ENCODE measurements around the gene AHR.

Gene AHR

DNA sequence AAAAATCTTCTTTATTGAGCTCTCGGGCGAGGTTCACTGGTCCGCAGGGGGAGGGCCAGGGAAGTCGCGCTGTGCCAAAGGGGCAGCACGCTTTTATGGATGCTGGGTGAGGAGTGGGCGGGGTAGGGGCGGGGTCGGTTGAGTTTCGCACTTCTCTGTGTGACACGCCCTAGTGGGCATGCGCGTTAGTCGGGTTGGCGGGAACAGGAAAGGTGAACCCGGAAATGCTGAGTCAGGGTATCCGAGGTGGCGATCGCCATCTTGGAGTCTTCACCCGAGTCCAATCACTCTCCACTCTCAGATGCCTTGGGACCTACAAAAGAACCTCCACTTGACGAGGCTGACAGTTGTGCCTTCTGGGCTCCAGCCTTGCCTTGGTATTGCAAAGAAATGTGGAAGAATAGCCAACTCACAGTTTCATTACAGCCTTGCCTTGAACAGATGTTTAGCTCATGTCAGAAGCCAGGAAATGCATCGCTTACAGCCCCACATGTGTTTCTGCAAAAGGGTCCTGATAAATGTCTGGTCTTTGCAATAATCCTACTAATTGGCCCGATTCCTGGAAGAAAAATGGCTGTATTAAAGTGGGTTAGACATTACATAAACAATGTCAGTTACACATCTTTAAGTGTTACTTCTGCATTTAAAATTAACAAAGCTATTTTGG, 64.1 kb downstream of the AHR start:
- Histone ChIP-seq H3K4me3 (ENCODE audit: extremely low read depth, insufficient read depth, low read length, poor library complexity, severe bottlenecking) (no peak overlapping the region), H3K9me3 (ENCODE audit: control insufficient read depth, low read length) (no peaks in the 10 kb centered on the region), H3K4me1 (ENCODE audit: control insufficient read depth, insufficient read depth, low read length, poor library complexity, severe bottlenecking) (peaks cover under 1% of the 10 kb centered on the region), H3K36me3 (ENCODE audit: control insufficient read depth, insufficient read depth, low read length) (no peaks in the 10 kb centered on the region), H3K27ac (ENCODE audit: low read depth, low read length, severe bottlenecking) (no peak overlapping the region)
- 93 to 96% methylated on average over 17 to 20 of the region's 23 CpGs for WGBS, 2 experiments (ENCODE audit: insufficient coverage in 2 of 2)

DNA sequence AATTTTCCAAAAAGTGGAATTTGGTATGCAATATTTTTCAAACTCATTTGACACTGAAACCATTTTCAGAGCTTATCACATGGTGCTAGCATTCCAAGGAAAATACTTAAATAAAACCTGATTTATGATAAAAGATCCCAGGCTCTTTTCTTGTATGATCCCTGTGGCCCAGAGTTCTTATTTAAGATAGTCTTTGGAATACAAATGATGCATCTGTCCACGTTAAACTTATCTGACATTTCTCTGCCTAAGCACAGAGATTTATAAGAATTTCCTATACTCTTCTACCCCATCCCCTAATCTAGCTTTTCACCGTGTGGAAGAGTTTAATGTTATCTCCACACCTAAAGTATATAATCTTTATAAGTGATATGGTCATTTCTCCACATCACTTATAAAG, 66.2 kb downstream of the AHR start:
- no peaks in the 10 kb centered on the region for H3K9me3 ChIP-seq (ENCODE audit: control insufficient read depth, low read length)
- peaks cover 3% of the 10 kb centered on the region for H3K4me1 ChIP-seq (ENCODE audit: control insufficient read depth, insufficient read depth, low read length, poor library complexity, severe bottlenecking)
- H3K36me3 ChIP-seq (ENCODE audit: control insufficient read depth, insufficient read depth, low read length), result no peaks in the 10 kb centered on the region
- no peak overlapping the region for H3K4me3 ChIP-seq (ENCODE audit: extremely low read depth, insufficient read depth, low read length, poor library complexity, severe bottlenecking)
- WGBS, 2 experiments (ENCODE audit: insufficient coverage in 2 of 2), result 100% methylated on average over 1 of the region's 2 CpGs; no CpG with 5 or more reads in 1 of the 2 experiments
- H3K27ac ChIP-seq (ENCODE audit: low read depth, low read length, severe bottlenecking), result no peak overlapping the region

DNA sequence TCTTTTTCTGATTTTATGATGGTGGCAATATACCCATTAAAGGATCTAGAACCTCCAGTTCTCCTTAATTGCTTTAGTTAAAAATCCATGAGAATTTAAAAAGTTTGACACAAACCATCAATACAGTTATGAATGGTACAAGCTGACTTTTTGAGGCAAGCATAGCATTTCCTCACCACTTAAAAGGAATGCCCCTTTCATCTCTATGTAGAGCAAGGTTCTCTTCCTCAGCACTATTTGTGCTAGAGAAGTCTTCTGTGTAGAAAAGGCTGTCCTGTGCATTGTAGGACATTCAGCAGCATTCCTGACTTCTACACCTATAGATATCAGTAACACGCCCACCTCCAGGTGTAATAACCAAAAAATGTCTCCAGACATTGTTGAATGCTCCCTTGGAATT, 67.3 kb downstream of the AHR start:
- no peaks in the 10 kb centered on the region for H3K9me3 ChIP-seq (ENCODE audit: control insufficient read depth, low read length)
- H3K4me1 ChIP-seq (ENCODE audit: control insufficient read depth, insufficient read depth, low read length, poor library complexity, severe bottlenecking), result peaks cover 3% of the 10 kb centered on the region
- H3K36me3 ChIP-seq (ENCODE audit: control insufficient read depth, insufficient read depth, low read length), result no peaks in the 10 kb centered on the region
- no peak overlapping the region for H3K4me3 ChIP-seq (ENCODE audit: extremely low read depth, insufficient read depth, low read length, poor library complexity, severe bottlenecking)
- H3K27ac ChIP-seq (ENCODE audit: low read depth, low read length, severe bottlenecking), result no peak overlapping the region
- WGBS, 2 experiments (ENCODE audit: insufficient coverage in 2 of 2), result no CpG with 5 or more reads among the region's 1 CpG

DNA sequence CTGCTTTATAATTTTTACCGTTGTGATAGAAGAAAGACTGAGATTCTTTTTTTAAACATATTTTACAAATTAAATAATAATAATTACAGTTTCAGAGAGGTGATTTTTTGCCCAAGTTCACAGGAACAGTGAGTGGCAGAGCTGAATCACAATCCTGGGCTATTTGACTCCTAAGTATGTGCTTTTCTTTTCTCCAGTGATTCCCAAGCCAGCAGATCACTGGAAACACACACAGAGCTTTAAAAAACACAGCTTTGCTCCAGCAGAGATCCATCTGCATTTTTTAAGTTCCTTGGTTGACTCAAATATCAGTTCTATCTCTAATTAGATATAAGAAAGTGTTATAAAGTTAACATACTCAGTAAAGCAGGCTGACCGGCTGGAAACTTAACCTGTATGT, 69.0 kb downstream of the AHR start:
- H3K4me3 ChIP-seq (ENCODE audit: extremely low read depth, insufficient read depth, low read length, poor library complexity, severe bottlenecking), result no peak overlapping the region
- no peaks in the 10 kb centered on the region for H3K36me3 ChIP-seq (ENCODE audit: control insufficient read depth, insufficient read depth, low read length)
- H3K27ac ChIP-seq (ENCODE audit: low read depth, low read length, severe bottlenecking), result no peak overlapping the region
- no CpG with 5 or more reads among the region's 2 CpGs for WGBS, 2 experiments (ENCODE audit: insufficient coverage in 2 of 2)
- peaks cover 19% of the 10 kb centered on the region for H3K4me1 ChIP-seq (ENCODE audit: control insufficient read depth, insufficient read depth, low read length, poor library complexity, severe bottlenecking)
- H3K9me3 ChIP-seq (ENCODE audit: control insufficient read depth, low read length), result no peaks in the 10 kb centered on the region

DNA sequence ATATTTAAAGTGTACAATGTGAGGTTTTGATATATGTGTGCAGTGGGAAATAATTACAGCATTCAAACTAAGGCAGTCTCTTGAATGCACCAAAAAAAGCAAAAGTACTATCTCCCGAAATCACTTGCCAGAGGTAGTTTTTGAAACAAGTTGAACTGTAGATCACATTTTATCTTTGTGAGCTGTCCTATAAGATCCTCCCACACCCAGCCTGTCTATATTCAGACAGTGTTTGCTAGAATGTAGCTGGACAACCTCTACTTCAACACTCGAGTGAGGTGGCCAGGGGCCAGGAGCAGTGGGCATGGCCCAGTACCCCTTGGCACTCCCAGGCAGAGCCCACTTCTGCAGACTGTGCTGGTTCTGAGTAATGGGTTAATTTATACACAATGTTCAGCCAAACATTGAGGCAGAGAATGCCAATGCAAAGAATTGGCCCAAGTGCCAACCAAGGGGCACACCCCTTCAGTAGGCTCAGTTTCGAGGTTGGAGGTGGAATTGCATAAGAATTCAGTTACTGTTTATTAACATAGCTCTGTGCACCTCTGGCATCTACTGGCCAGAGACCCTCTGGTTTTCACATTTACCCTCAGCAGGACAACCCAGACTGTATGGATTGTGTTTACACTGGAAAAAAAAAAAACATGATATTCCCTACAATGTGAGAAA, 70.5 kb downstream of the AHR start:
- Histone ChIP-seq H3K4me3 (ENCODE audit: extremely low read depth, insufficient read depth, low read length, poor library complexity, severe bottlenecking) (no peak overlapping the region), H3K27ac (ENCODE audit: low read depth, low read length, severe bottlenecking) (no peak overlapping the region), H3K4me1 (ENCODE audit: control insufficient read depth, insufficient read depth, low read length, poor library complexity, severe bottlenecking) (peaks cover 23% of the 10 kb centered on the region), H3K9me3 (ENCODE audit: control insufficient read depth, low read length) (no peaks in the 10 kb centered on the region), H3K36me3 (ENCODE audit: control insufficient read depth, insufficient read depth, low read length) (no peaks in the 10 kb centered on the region)
- WGBS, 2 experiments (ENCODE audit: insufficient coverage in 2 of 2), result 90% methylated on average over 2 of the region's 3 CpGs; no CpG with 5 or more reads in 1 of the 2 experiments

DNA sequence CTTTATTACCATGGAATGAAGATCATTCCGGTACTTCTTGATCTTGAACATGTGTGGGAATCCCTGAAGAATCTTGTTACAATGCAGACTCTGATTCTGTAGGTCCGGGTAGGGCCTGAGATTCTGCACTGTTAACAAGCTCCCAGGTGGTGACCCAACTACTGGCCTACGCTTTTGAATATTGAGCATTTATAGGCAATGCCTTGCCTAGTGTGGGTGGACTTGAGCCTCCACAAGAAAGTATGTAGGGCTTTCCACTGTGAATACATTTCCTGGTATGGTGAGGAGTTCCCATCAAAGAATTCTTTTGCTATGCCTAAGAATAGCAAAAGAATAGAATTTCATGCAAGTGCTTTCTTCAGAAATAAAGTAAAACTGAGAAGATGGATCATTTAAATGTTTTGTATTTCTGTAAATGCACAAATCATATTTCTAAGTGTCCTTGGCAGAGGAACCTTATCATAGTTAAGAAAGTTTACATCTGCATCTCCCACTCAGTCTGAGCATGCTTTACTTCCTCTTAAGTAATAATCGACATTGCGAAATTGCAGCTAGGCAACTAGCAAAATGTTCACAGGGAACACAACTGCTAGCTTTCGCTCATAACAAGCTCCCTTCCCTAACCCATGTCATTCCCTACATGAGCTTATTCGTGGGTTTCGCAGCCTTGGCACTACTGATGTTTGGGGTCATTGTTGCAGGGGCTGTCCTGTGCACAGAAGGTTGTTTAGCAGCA, 71.4 kb downstream of the AHR start:
- 94% methylated on average over 8 of the region's 8 CpGs for WGBS, 2 experiments (ENCODE audit: insufficient coverage in 2 of 2)
- no peak overlapping the region for H3K4me3 ChIP-seq (ENCODE audit: extremely low read depth, insufficient read depth, low read length, poor library complexity, severe bottlenecking)
- no peaks in the 10 kb centered on the region for H3K9me3 ChIP-seq (ENCODE audit: control insufficient read depth, low read length)
- no peak overlapping the region for H3K27ac ChIP-seq (ENCODE audit: low read depth, low read length, severe bottlenecking)
- H3K4me1 ChIP-seq (ENCODE audit: control insufficient read depth, insufficient read depth, low read length, poor library complexity, severe bottlenecking), result peaks cover 23% of the 10 kb centered on the region
- no peaks in the 10 kb centered on the region for H3K36me3 ChIP-seq (ENCODE audit: control insufficient read depth, insufficient read depth, low read length)

DNA sequence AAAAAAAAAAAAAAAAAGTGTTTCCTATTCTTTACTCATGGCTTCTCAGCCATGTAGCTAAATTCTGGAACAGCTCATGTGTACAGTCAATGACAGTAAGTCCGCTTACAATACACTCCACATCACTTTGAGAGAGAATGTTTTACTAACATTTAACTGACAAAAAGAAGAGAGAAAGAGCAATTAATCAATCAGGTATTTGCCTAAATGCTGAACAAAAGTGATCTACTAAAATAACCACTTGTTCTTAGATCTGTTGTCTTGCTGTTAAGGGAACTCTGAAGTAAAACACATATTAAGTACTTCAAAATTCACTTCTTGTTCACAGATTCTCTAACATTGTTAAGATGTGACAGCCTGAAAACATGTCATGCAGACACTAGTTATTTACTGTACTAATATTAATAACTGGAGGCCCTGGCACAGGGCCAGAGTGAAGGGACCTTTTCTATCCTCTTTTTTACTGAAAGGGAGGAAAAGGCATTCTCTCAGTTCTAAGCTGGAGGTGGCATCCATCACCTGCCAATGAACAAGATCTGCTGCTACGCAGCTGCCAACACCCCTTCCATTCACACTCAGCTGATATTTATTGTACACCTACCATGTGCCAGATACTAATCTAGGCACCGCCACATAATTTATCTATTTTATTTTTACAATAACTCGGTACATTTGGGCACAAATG, 72.6 kb downstream of the AHR start:
- Histone ChIP-seq H3K9me3 (ENCODE audit: control insufficient read depth, low read length) (no peaks in the 10 kb centered on the region), H3K27ac (ENCODE audit: low read depth, low read length, severe bottlenecking) (peak overlapping the region; percentile 95), H3K4me3 (ENCODE audit: extremely low read depth, insufficient read depth, low read length, poor library complexity, severe bottlenecking) (no peak overlapping the region), H3K36me3 (ENCODE audit: control insufficient read depth, insufficient read depth, low read length) (no peaks in the 10 kb centered on the region), H3K4me1 (ENCODE audit: control insufficient read depth, insufficient read depth, low read length, poor library complexity, severe bottlenecking) (peaks cover 23% of the 10 kb centered on the region)
- 100% methylated on average over 1 of the region's 4 CpGs; no CpG with 5 or more reads in 1 of the 2 experiments for whole genome bisulfite sequencing, 2 experiments (ENCODE audit: insufficient coverage in 2 of 2)

DNA sequence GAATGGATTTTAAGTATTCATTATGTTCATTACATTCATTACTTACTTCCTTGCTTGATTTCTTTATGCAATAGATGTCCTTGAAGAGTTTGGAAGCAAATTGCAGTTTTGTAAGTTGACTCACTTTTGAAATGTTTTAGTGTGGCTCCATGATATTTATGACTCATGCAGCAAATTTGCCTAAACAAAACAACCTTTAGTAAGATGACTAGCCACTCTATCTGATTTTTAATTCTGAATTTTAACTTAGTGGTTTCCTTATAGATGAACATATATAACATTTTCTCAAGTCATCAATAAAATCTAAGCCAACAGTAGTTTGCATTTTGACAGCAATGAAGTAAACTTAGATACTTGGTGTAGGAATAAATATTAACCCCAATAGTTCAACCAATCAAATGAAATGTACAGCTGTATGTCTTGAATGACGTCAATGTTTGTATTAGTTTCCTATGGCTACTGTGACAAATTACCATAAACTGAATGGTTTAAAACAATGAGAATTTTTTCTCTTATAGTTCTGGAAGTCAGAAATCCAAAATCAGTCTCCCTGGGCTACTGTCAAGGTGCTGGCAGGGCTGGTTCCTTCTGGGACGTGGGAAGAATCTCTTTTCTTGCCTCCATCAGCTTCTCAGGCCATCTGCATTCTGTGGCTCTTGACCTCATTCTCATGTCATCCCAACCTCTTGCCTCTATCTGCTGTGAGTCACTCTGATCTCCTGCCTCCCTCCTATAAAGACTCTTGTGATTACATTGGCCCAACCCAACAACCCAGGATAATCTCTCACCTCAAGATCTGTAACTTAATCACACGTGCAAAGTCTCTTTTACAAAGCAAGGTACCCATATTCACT, 73.4 kb downstream of the AHR start:
- H3K4me3 ChIP-seq (ENCODE audit: extremely low read depth, insufficient read depth, low read length, poor library complexity, severe bottlenecking), result no peak overlapping the region
- H3K36me3 ChIP-seq (ENCODE audit: control insufficient read depth, insufficient read depth, low read length), result no peaks in the 10 kb centered on the region
- no peaks in the 10 kb centered on the region for H3K9me3 ChIP-seq (ENCODE audit: control insufficient read depth, low read length)
- peak overlapping the region; percentile 95 for H3K27ac ChIP-seq (ENCODE audit: low read depth, low read length, severe bottlenecking)
- peaks cover 23% of the 10 kb centered on the region for H3K4me1 ChIP-seq (ENCODE audit: control insufficient read depth, insufficient read depth, low read length, poor library complexity, severe bottlenecking)
- WGBS, 2 experiments (ENCODE audit: insufficient coverage in 2 of 2), result 54 to 71% methylated on average over 1 to 2 of the region's 3 CpGs

DNA sequence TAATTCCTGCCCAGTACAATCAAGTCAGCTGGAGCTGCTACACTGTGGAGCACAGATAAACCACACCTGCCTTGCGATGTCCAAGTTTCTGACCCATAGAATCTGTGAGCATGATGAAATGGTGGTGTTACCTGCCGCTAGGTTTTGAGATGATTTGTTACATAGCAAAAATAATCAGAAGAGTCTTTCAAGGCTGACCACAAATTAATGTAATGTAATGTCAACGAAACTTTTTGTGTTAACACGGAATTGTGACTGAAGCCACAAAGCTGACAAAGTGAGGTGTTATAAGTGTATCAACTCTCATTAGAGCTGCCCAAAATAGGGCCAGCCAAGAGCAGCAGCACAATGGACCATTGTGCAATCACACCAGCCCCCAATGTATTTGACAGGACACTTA, 75.7 kb downstream of the AHR start:
- Histone ChIP-seq H3K36me3 (ENCODE audit: control insufficient read depth, insufficient read depth, low read length) (no peaks in the 10 kb centered on the region), H3K27ac (ENCODE audit: low read depth, low read length, severe bottlenecking) (no peak overlapping the region), H3K9me3 (ENCODE audit: control insufficient read depth, low read length) (no peaks in the 10 kb centered on the region), H3K4me1 (ENCODE audit: control insufficient read depth, insufficient read depth, low read length, poor library complexity, severe bottlenecking) (peaks cover 20% of the 10 kb centered on the region), H3K4me3 (ENCODE audit: extremely low read depth, insufficient read depth, low read length, poor library complexity, severe bottlenecking) (no peak overlapping the region)
- 97 to 100% methylated on average over 1 to 3 of the region's 4 CpGs for WGBS, 2 experiments (ENCODE audit: insufficient coverage in 2 of 2)

DNA sequence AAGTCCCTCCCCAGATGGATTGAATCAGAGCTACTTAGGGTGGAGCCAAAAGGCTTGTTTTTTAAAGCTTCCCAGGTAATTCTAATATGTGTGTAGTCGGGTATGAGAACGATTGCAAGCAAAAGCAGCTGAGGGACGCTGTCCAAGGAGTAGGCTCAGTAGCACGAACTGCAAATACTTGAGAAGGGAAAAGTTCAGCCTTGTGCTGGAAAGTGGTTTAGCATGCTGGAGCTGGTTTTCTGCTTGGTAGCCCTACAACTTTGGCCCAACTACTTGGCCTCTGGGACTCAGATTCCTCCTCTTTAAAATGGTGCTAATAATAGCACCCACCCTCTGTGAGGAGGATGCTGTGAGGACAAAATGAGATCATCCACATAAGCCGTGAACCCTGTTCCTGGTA, 76.2 kb downstream of the AHR start:
- 93 to 97% methylated on average over 4 to 5 of the region's 5 CpGs for WGBS, 2 experiments (ENCODE audit: insufficient coverage in 2 of 2)
- Histone ChIP-seq H3K4me3 (ENCODE audit: extremely low read depth, insufficient read depth, low read length, poor library complexity, severe bottlenecking) (no peak overlapping the region), H3K36me3 (ENCODE audit: control insufficient read depth, insufficient read depth, low read length) (no peaks in the 10 kb centered on the region)

More for the DNA sequence above, 76.2 kb downstream of the AHR start:
- Histone ChIP-seq H3K4me1 (ENCODE audit: control insufficient read depth, insufficient read depth, low read length, poor library complexity, severe bottlenecking) (peaks cover 20% of the 10 kb centered on the region), H3K9me3 (ENCODE audit: control insufficient read depth, low read length) (no peaks in the 10 kb centered on the region), H3K27ac (ENCODE audit: low read depth, low read length, severe bottlenecking) (no peak overlapping the region)
